GM19240 (cell line): Measurements from ENCODE around the gene ACKR3.

ENCODE experiments used
- DNase-seq: peaks from one replicate; pipeline ENCODE4 v3.0.0; 2011; ENCODE audit warnings: low spot score; ENCODE audit not compliant: insufficient read length

ACKR3 gene

DNA sequence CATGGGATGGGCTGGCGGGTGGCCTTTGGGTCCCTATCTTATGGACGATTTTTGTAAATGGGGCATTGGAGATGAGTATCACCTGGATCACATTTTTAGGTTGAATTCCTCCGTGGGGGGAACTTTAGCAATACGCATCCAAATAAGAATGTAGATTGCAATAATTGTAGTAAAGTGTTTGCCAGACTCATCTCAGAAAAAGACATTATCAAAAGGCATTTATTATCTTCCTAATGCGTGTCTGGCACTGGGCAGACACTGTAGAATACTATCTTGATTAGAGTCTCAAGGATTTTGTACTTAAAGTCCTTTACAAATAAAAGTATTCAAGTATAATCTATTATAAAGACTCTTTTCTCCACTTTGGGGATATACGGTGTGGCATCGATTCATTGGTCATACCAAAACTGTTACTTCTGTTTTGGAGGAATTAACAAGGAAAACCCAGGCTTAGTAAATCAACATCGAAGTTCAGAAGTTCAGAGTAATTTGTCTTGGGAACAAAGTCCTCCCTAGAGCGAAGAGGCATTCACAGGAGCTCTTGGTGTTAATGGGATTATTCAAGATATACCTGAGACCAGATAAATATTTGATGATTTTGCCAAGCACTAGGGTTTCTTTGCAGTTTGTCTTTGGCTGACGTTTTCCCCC, 578 bp upstream of the ACKR3 start:
- DNase-seq, result no peak

DNA sequence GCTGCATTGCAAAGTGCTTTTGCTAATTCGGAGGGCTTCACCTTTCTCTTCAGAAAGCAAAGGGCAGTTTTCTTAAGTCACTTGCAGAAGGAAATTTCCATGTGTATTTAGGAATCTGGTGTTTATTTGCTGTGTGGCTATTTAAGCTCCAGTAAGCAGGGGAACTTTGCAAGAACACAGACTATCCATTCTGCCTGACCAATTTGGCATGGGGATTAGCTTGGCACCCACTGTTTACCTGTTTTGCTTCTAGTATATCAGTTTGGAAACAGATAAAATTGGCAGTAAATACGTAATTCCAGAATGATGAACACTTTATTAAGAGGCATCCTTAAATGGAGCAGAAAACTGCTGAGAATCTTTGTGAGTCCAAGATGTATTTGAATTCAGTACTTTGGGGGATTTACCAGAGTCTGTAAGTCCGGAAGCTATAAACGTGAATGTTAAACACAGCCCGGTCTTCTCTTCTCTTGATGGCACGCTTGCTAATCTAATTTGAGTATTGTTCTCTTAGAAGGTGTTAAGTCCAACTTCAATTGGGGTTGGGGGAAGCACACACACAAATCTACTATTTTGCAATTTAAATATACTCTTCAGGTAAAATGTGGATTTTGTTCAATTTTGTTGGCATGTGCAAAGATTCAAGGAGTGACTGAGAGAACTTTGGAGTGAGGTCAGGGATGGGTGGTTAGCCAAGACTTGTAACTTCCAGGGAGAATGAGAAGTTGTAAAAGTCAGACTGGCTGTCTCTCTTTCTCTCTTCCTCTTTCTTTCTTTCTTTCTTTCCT, 650 bp downstream of the ACKR3 start:
- DNase-seq, result no peak

GRCh38 chr2:236571145-236571544, 1.5 kb downstream of the ACKR3 start:
- no peak for DNase-seq

GRCh38 chr2:236572482-236572881, 2.9 kb downstream of the ACKR3 start:
- no peak for DNase-seq

DNA sequence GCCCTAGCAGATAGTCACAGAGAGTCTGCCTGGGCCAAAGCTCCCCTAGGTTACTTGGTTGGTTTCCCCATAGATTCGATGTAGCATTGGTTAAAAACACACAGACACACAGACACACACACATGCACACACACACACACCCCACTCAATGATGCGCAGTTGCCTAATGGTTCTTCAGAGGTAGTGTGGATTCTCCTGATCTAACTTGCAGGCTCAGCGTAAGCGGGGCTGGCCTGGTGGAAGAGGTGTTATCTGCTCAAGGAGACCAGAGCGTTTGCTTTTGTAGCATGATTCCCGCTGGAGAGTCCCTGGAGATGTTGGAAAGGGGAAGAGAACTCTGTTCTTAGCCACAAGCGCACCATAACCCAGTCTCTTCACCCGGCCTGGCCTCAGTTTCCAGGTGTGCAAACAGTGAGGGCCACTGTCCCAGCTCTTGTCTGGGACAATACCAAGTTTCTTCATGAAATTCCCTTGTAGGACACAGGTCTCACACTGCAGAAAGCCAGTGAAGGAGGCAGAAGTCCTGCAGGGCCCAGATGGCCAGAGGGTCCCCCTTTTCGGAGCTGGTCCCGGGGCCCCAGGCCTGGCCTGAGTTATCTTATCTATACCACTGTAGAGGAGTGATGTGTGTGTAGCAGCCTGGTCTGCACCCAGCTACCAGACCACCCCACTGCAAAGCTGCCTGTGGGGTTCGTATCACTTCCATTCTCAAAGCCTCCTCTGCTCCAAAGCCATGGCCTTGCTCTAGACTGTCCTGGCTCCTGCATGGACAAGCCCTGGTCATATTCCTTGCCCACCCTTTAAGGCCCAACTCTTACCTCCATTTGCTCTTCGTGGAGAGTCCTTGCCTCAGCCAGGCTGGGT, 3.7 kb downstream of the ACKR3 start:
- no peak for DNase-seq

DNA sequence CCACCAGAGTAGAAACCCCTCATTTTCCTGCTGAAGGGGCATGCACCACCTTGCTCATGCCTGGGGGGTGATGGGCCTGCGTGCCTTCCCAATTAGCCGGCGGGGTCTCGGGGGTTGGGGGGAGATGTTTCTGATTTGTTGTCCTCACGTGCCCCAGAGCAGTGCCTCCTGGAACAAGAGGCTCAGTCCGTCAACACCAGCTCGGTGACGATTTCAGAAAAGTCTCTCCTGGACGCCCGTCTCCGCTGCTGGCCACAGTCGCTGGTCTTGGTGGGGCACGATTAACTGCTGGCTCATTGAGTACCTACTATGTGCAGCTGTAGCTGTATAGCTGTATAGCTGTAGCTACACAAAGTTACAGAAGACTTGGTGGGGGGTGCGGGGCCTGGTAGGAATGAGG, 4.4 kb downstream of the ACKR3 start:
- no peak for DNase-seq

DNA sequence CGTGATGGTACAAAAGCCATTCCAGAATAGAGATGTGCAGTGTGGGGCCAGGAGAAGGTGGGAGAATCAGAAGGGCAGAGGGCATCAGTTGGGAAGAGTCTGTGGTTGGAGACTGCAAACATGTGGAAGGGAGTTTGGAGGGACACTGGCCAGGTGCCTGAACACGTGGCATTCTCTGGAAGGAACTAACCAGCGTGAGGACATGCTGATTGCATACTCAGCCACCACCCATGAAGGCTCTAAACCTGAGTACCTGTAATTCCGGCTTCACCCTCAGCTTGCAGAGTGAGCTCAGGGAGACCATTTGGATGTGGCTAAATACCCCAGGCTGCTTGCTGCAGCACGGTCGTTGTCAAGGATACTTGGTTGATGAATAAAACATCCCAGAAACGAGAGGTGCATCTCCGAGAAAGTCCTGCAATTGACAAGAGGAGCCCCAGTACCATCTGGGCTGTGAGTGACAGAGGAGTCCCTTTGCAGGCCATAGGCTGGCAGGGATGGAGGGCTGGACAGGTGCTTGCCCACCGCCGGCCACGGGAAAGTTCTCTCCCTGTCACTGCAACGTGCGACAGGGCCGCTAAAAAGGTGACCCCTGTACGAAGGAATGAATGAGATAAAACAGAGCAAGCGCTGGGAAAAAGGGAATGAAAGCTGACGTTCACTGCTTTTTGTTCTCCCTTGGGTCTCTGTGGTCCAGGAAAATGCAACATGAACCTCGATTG, 5.0 kb downstream of the ACKR3 start:
- DNase-seq, result no peak

DNA sequence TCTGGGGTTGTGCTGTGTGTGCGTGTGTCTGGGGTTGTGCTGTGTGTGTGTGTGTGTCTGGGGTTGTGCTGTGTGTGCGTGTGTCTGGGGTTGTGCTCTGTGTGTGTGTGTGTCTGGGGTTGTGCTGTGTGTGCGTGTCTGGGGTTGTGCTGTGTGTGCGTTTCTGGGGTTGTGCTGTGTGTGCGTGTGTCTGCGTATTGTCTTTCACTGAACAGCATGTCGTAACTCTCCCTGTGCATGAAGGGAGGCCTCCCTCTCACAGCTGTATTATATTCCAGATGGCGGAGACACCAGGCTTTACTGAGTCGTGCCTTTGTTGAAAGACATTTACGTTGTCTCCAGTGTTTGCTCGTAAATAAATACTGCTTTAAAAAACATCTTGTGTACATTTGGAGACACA, 5.9 kb downstream of the ACKR3 start:
- no peak for DNase-seq

DNA sequence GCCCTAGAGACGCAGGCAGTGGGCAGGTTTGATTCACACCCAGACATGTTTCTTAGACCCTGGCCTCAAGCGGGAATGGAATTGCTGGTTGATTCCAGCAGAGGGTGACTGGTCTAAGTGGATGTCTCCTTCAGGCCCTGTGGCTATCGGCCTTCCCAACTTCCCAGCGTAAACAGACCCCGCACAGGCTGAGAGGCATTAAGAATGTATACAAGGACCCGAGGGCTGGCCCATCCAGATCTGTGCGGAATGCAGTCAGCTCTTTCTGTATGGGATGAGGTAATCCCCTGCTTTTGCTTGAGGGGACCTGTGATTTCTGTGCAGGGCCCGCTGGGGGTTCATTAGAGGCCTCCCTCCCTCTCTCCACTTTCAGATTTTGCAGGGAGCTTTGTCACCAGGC, 6.5 kb downstream of the ACKR3 start:
- DNase-seq, result no peak

DNA sequence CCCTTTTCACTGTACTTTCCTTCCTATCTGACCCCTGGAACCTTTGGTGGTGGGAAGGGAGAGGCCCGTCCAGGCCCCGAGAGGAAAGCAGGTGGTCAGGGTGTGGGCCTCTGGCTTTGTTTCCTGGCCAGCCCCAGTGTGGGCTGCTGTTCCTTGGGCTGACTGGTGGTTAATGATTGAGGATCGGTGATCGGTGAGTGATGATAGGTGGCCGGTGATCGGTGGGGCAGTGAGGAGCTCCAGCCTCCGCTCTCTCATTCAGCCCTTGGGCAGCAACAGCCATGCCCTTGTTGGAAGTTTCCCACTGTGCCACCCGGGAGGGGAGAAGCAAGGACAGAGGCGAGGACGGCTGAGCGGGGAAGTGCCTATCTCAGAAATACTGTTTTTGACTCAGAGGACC, 7.3 kb downstream of the ACKR3 start:
- no peak for DNase-seq

- no peak for DNase-seq
Observed at GRCh38 chr2:236577481-236578410, 8.1 kb downstream of the ACKR3 start.

DNA sequence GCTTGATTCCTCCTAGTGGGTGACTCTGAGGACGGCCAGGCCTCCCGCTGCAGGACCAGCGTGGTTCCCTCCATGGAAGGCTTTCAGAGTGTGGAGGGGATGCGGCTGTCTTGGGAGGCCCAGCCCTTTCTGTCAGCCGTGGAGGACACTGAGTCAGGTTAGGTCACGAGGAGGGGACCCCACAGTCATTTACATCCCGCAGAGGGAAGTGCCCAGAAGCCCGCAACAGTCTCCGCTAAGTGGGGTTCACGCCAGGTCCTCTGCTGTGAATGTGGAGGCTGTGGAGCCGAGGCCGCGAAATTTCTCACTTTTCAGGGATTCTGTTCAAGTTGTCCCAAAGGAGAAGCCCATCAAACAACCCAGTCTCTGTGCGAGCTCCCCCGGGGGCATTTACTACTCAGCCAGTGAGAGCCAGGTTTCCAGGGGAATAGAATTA, 8.8 kb downstream of the ACKR3 start:
- DNase-seq, result no peak

DNA sequence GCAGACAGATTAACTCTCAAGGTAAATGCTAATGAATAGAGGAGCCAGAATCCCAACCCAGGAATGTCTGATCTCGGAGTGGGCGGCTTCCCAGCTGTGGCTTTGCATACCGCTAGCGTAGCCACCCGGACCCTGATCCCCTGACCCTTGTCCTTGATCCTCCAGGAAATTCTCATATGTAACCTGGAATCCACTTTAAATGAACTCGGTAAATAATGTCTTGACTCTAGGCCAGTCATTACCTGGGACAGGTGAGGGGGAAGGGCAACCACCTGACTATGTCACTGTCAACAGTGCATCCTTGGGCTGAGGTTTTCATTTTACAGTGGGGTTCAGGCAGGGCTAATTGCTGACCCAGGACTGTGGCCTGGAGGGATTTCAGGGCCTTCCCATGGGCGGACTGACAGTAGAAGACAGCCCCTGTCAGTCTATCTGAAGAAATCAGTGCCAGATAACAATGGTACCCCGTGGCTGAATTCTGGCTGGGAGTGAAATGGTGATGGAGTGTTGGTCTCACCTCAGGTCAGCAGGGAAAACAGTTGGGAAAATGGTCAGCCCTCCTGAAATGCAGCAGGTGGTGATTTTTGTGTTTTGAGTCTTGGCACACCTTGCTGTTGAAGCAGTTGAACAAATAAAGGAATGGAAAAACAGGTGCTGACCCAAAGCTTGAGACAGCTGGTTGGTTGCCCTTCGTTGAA, 9.6 kb downstream of the ACKR3 start:
- no peak for DNase-seq

DNA sequence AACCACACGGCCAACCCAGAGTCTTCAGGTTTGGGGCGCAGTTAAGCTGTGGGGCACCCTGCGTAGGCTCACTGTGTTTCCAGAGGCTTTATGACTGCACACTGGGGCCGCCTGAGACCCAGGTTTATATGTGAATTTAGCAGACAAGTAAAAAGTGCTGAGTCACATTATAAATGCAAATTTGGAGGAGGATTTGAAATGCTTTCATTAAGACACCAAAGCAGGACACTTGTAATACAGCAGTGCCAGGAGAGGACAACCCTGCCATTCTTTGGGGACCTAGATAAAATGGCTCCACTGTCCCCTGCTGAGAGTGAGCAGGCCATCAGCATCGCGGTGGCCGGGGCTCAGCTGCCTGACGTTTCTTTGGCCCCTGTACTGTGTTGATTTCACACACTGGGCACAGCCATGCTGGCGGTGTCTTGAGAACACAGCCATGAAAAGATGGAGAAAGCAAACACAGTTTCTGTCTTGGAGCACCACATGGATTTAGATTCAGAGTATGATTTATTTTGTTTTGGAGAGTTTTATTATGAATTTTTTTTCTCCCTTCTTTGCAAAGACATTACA, 10.2 kb downstream of the ACKR3 start:
- DNase-seq, result no peak

- no peak for DNase-seq
Observed at GRCh38 chr2:236580746-236581355, 11.2 kb downstream of the ACKR3 start.

DNA sequence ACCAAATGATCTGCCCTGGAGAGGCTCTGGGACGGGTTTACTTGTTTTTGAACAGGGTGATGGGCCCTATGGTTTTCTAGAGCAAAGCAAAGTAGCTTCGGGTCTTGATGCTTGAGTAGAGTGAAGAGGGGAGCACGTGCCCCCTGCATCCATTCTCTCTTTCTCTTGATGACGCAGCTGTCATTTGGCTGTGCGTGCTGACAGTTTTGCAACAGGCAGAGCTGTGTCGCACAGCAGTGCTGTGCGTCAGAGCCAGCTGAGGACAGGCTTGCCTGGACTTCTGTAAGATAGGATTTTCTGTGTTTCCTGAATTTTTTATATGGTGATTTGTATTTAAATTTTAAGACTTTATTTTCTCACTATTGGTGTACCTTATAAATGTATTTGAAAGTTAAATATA, 11.9 kb downstream of the ACKR3 start:
- DNase-seq, result no peak

DNA sequence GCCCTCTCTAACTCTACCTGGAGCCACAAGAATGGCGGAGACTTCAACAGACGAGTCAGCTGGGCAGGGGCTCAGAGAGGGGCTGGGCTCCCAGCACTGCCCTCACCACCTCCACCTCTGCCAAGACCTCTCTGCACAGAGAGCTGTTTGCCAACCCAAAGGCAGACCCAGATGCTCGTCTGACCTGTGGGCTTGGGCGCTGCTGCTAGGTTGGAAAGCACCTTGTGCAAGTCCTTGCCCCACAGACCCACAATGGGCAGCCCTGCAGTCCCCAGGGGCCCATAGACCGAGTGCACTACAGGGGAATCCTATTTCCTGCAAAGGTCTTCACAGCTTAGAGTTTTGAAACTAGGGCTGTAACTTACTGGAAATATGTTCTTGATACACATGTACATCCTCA, 13.3 kb downstream of the ACKR3 start:
- DNase-seq, result no peak

DNA sequence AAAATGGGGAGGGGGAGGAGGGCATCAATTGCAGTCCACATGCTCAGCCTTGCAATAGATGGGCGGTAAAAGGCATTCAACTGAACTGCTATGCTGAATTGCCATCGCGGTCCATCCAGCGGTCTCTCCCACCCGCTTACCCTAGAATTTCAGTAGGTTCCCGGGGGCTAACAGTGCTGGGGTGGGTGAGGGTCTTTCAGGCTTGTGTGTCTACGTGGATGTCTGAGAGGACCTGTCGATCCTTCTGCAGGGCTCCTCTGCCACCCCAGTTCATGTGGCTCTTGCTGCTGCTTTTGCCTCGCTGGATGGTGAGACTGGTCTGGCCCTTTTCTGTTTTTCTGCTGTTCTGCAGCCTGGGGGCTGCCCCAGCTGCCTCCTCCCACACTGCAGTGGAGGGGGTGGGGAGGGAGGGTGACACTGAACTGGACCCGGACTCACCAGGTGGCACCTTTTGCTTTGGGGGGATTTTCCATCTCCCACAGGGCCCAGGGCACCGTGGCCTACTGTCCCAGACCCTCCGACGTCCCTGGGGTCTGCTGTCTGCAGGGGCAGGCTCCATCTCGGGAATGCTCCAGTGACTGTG, 14.1 kb downstream of the ACKR3 start:
- DNase-seq, result no peak
